Neural cell (in vitro differentiated cells): ENCODE results near the gene LINC00237.

Experiments
- CTCF ChIP-seq: fragments of 450-650 bp; IDR thresholded peaks from 2 replicates; pipeline ENCODE4 v1.5.1; 2014; ENCODE audit warnings: antibody characterized with exemption, mild to moderate bottlenecking, moderate library complexity; ENCODE audit not compliant: poor library complexity, severe bottlenecking
- EP300 ChIP-seq: fragments of 450-650 bp; conservative IDR thresholded peaks from 2 replicates; pipeline ENCODE4 v1.6.1; 2014; ENCODE audit warnings: antibody characterized with exemption, mild to moderate bottlenecking, moderate library complexity; ENCODE audit not compliant: poor library complexity, severe bottlenecking
- EZH2 ChIP-seq: fragments of 200-600, 300-800 bp; shearing (Covaris generic), sonication (generic); IDR thresholded peaks from 2 replicates; pipeline ENCODE4 v1.6.1; 2014; ENCODE audit warnings: antibody characterized with exemption, low read length, borderline replicate concordance, mild to moderate bottlenecking; ENCODE audit not compliant: insufficient read depth, poor library complexity, severe bottlenecking
- POLR2AphosphoS5 ChIP-seq: IDR thresholded peaks from 2 replicates; pipeline ENCODE4 v1.6.1; 2012
- RAD21 ChIP-seq: fragments of 450-650 bp; conservative IDR thresholded peaks from 2 replicates; pipeline ENCODE4 v1.6.1; 2014; ENCODE audit warnings: antibody characterized with exemption, mild to moderate bottlenecking, moderate library complexity
- SMC3 ChIP-seq: fragments of 450-650 bp; conservative IDR thresholded peaks from 2 replicates; pipeline ENCODE4 v1.6.1; 2014; ENCODE audit warnings: antibody characterized with exemption, mild to moderate bottlenecking, moderate library complexity; ENCODE audit not compliant: poor library complexity
- TAF1 ChIP-seq: IDR thresholded peaks from 2 replicates; pipeline ENCODE4 v1.6.1; 2012; ENCODE audit warnings: low read depth

- TF ChIP-seq EP300, result no peak
- no peak for TF ChIP-seq CTCF
- TF ChIP-seq EZH2, result no peak
- TF ChIP-seq RAD21, result no peak
- no peak for TF ChIP-seq POLR2AphosphoS5
- TF ChIP-seq SMC3, result no peak
- TF ChIP-seq TAF1, result no peak
These were observed 57.3 kb downstream of the LINC00237 start for GRCh38 chr20:21048841-21049273.
